NB4 (cell line): Measurements from ENCODE around the gene CKLF.

ENCODE experiments used
- POLR2A ChIP-seq: IDR thresholded peaks from 2 replicates; pipeline ENCODE4 v1.6.1; 2011; ENCODE audit warnings: mild to moderate bottlenecking; ENCODE audit not compliant: insufficient read length; ENCODE audit errors: extremely low read depth
- TF ChIP-seq, protein P1 (sequence below): IDR thresholded peaks from one replicate; pipeline ENCODE4 v1.5.1; 2012; ENCODE audit warnings: low read depth, low read length

- TF ChIP-seq, protein P1, sequence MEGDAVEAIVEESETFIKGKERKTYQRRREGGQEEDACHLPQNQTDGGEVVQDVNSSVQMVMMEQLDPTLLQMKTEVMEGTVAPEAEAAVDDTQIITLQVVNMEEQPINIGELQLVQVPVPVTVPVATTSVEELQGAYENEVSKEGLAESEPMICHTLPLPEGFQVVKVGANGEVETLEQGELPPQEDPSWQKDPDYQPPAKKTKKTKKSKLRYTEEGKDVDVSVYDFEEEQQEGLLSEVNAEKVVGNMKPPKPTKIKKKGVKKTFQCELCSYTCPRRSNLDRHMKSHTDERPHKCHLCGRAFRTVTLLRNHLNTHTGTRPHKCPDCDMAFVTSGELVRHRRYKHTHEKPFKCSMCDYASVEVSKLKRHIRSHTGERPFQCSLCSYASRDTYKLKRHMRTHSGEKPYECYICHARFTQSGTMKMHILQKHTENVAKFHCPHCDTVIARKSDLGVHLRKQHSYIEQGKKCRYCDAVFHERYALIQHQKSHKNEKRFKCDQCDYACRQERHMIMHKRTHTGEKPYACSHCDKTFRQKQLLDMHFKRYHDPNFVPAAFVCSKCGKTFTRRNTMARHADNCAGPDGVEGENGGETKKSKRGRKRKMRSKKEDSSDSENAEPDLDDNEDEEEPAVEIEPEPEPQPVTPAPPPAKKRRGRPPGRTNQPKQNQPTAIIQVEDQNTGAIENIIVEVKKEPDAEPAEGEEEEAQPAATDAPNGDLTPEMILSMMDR: no peak
- no peak for TF ChIP-seq POLR2A
Measured at GRCh38 chr16:66528294-66528693, 24.1 kb upstream of the CKLF start.
